Neutrophil (primary cell): ENCODE results near the gene RPL19.

Source experiments
- H3K27ac ChIP-seq: fragments of 200-600 bp; sonication (generic); 2 replicates; pipeline ENCODE4 v1.5.1; 2016; ENCODE audit warnings: mild to moderate bottlenecking, moderate library complexity
- H3K27me3 ChIP-seq: fragments of 200-600 bp; sonication (generic); 2 replicates; pipeline ENCODE4 v1.6.0; 2016; ENCODE audit warnings: mild to moderate bottlenecking
- H3K36me3 ChIP-seq: fragments of 200-600 bp; sonication (generic); 2 replicates; pipeline ENCODE4 v1.5.1; 2017
- H3K4me1 ChIP-seq, 2 experiments: fragments of 200-600 bp in 1 of 2; sonication (generic) in 1 of 2; 1 replicate in 1 of 2; 2 replicates in 1 of 2; pipeline versions ENCODE4 v1.5.1 to v1.6.1; 2013 to 2016; ENCODE audit warnings: low read depth in 1 of 2, low read length in 1 of 2, mild to moderate bottlenecking in 1 of 2, moderate library complexity in 1 of 2; ENCODE audit not compliant: control insufficient read depth in 1 of 2, insufficient read depth in 1 of 2
- H3K4me3 ChIP-seq, 2 experiments: fragments of 200-600 bp in 1 of 2; sonication (generic) in 1 of 2; 1 replicate in 1 of 2; 2 replicates in 1 of 2; pipeline ENCODE4 v1.5.1; 2013 to 2016; ENCODE audit warnings: low read depth in 1 of 2, low read length in 1 of 2, mild to moderate bottlenecking in 1 of 2, moderate library complexity in 1 of 2
- H3K9me3 ChIP-seq: fragments of 200-600 bp; sonication (generic); 2 replicates; pipeline ENCODE4 v1.5.1; 2016
- CTCF ChIP-seq: fragments of 200-600 bp; sonication (generic); IDR thresholded peaks from 2 replicates; pipeline ENCODE4 v1.5.1; 2016; ENCODE audit warnings: antibody characterized with exemption

The RPL19 gene

GRCh38 chr17:39181303-39181702 lies 18.8 kb upstream of the RPL19 start:
- no peaks in the 10 kb centered on the region for H3K36me3 ChIP-seq
- no peaks in the 10 kb centered on the region for H3K27me3 ChIP-seq
- no peak overlapping the region for H3K27ac ChIP-seq
- no peak overlapping the region for H3K4me3 ChIP-seq
- TF ChIP-seq CTCF = no peak
- no peaks in the 10 kb centered on the region for H3K4me1 ChIP-seq
- no peaks in the 10 kb centered on the region for H3K9me3 ChIP-seq

- no peak overlapping the region for H3K27ac ChIP-seq
- no peaks in the 10 kb centered on the region for H3K4me1 ChIP-seq
- no peak for TF ChIP-seq CTCF
- no peaks in the 10 kb centered on the region for H3K36me3 ChIP-seq
- H3K27me3 ChIP-seq = no peaks in the 10 kb centered on the region
- H3K9me3 ChIP-seq = no peaks in the 10 kb centered on the region
- no peak overlapping the region for H3K4me3 ChIP-seq
Measured at GRCh38 chr17:39183045-39183444, 17.0 kb upstream of the RPL19 start.

GRCh38 chr17:39183720-39184119 lies 16.4 kb upstream of the RPL19 start:
- TF ChIP-seq CTCF = no peak
- Histone ChIP-seq H3K9me3 (no peaks in the 10 kb centered on the region), H3K27me3 (no peaks in the 10 kb centered on the region), H3K4me1 (no peaks in the 10 kb centered on the region), H3K27ac (no peak overlapping the region), H3K36me3 (no peaks in the 10 kb centered on the region), H3K4me3 (no peak overlapping the region)

- no peaks in the 10 kb centered on the region for H3K36me3 ChIP-seq
Measured at GRCh38 chr17:39186481-39187002, 13.5 kb upstream of the RPL19 start.

GRCh38 chr17:39187152-39187830 lies 12.8 kb upstream of the RPL19 start:
- no peaks in the 10 kb centered on the region for H3K4me1 ChIP-seq
- H3K4me3 ChIP-seq = no peak overlapping the region
- no peak for TF ChIP-seq CTCF
- H3K36me3 ChIP-seq = no peaks in the 10 kb centered on the region
- H3K27me3 ChIP-seq = no peaks in the 10 kb centered on the region
- H3K9me3 ChIP-seq = no peaks in the 10 kb centered on the region
- no peak overlapping the region for H3K27ac ChIP-seq

More at GRCh38 chr17:39186481-39187002, 13.5 kb upstream of the RPL19 start:
- no peak overlapping the region for H3K27ac ChIP-seq
- no peak for TF ChIP-seq CTCF
- no peaks in the 10 kb centered on the region for H3K9me3 ChIP-seq
- H3K4me1 ChIP-seq = no peaks in the 10 kb centered on the region
- H3K4me3 ChIP-seq = no peak overlapping the region
- no peaks in the 10 kb centered on the region for H3K27me3 ChIP-seq
